ENCODE data around the gene RHEB.

GRCh38 chr7:151511946-151512345, 7.7 kb downstream of the RHEB start:
- TF ChIP-seq CTCF (conservative IDR thresholded peaks at IDR 0.05; ENCODE audit: low read depth in 2 of 2): no peak
- TF ChIP-seq JUNB (IDR thresholded peaks at IDR 0.05; ENCODE audit: unreplicated experiment): no peak
- TF ChIP-seq EZH2phosphoT487 (IDR thresholded peaks at IDR 0.05; ENCODE audit: unreplicated experiment): no peak
- no peak for TF ChIP-seq EZH2 (IDR thresholded peaks at IDR 0.05; ENCODE audit: low read depth, unreplicated experiment)
- no peak for TF ChIP-seq POLR2AphosphoS5 (IDR thresholded peaks at IDR 0.05; ENCODE audit: low read depth)
- no peak for TF ChIP-seq CREB1 (CRISPR knock-in tag; IDR thresholded peaks at IDR 0.05; ENCODE audit: low read depth)
- TF ChIP-seq ZNF331 (CRISPR knock-in tag; IDR thresholded peaks at IDR 0.05; ENCODE audit: low read depth): no peak
- TF ChIP-seq REST (IDR thresholded peaks at IDR 0.05; ENCODE audit: unreplicated experiment): no peak
- no peak for TF ChIP-seq ETS1 (IDR thresholded peaks at IDR 0.05)
- TF ChIP-seq STAT1 (IDR thresholded peaks at IDR 0.05; ENCODE audit: unreplicated experiment): no peak
- TF ChIP-seq NANOG (IDR thresholded peaks at IDR 0.05; ENCODE audit: borderline replicate concordance): no peak
- TF ChIP-seq ZNF114 (CRISPR knock-in tag; IDR thresholded peaks at IDR 0.05): no peak
- no peak for TF ChIP-seq ZNF462 (CRISPR knock-in tag; IDR thresholded peaks at IDR 0.05)

All from GM23338 (cell line).